ENCODE results near the gene NDRG3.

DNA sequence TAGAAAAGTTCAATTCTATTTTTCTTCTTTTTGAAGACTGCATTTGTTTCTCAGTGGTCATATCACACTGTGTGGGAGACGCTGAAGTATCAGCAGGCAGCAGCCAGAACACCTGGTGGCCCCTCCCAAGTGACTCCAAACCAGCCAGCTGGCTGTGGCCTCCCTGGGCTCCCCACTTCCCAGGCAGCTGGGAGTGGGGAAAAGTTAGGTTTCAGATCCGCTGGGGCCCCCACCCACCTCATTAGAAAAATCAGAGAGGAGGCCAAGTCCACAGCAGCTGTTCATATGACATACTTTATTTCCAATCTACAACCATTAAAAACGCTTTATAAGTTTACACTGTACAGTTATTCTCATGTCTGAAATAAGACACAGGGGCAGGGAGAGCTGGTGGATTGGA, 31.3 kb upstream of the NDRG3 start:
- TF ChIP-seq, protein P1, sequence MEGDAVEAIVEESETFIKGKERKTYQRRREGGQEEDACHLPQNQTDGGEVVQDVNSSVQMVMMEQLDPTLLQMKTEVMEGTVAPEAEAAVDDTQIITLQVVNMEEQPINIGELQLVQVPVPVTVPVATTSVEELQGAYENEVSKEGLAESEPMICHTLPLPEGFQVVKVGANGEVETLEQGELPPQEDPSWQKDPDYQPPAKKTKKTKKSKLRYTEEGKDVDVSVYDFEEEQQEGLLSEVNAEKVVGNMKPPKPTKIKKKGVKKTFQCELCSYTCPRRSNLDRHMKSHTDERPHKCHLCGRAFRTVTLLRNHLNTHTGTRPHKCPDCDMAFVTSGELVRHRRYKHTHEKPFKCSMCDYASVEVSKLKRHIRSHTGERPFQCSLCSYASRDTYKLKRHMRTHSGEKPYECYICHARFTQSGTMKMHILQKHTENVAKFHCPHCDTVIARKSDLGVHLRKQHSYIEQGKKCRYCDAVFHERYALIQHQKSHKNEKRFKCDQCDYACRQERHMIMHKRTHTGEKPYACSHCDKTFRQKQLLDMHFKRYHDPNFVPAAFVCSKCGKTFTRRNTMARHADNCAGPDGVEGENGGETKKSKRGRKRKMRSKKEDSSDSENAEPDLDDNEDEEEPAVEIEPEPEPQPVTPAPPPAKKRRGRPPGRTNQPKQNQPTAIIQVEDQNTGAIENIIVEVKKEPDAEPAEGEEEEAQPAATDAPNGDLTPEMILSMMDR (conservative IDR thresholded peaks at IDR 0.05; ENCODE audit: low read depth, low read length), result no peak
- no peak for TF ChIP-seq EZH2 (IDR thresholded peaks at IDR 0.05; ENCODE audit: low read length, unreplicated experiment)

Data from PC-3 (cell line).